GM19455 (cell line): ENCODE measurements around the gene KATNB1.
"Not testable (repeated sequence)": the region's sequence is repeated elsewhere in the genome, so short reads cannot be mapped to it uniquely, and the experiment has no call there.

Experiments used
- ATAC-seq: cut with Tn5 transposase; IDR thresholded peaks from one replicate; pipeline ENCODE4 v1.9.1; 2021; ENCODE audit not compliant: unreplicated experiment

The KATNB1 gene

DNA sequence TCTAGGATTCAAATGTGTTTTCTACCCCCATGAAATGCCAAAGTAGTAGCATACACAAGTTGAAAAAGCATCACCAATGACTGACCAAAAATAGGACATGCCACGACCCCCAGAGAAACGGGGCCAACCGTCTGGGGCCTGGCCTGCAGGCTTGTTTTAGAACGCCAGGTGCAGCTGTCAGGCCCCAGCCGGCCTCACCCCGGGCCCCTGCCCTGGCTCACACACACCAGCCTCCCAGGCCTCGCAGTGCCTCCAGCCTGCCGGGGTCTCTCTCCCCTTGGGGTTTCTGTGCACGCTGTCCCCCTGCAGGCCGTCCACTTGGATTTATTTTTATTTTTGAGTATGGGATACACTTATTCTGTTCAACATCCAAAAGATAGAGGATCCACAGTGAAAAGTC is 7.9 kb downstream of the KATNB1 start:
- ATAC-seq = no peak

DNA sequence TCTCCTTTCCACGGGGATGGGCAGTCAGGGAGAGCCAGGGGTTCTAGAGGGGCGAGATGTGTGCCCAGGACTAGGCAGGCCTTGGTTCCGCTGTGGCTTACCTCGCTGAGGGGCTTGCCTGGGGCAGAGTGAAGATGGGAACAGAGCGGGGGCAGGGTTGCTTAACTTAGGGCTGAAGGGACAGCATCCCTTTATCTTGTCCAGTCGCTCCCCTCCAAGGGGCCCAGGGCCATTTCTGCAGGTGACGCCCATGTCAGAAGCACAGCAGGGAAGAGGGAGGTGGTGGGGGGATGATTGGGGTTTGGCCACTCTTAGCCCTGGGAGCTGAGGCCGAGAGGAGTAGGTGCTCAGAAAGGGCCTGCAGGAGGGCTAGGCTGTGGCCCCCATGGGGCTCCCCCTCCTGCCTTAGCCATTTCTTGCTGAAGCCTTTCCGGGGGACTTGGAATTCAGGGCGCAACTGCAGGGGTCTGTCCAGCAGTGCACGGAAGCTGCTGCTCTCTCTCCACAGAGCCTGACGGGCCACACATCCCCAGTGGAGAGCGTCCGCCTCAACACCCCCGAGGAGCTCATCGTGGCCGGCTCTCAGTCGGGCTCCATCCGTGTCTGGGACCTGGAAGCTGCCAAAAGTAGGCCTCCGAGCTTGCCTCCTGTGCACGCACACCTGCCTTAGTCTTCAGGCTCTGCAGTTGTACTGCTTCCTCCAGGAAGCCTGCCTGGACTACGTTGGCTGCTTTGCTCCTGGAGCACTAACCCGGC is 8.5 kb downstream of the KATNB1 start:
- ATAC-seq = no peak

GRCh38 chr16:57744642-57744903 is 9.0 kb downstream of the KATNB1 start:
- no peak for ATAC-seq

GRCh38 chr16:57745768-57746167 is 10.2 kb downstream of the KATNB1 start:
- no peak for ATAC-seq

GRCh38 chr16:57746316-57746715 is 10.7 kb downstream of the KATNB1 start:
- ATAC-seq = not testable (repeated sequence)

GRCh38 chr16:57747091-57747490 is 11.5 kb downstream of the KATNB1 start:
- no peak for ATAC-seq

DNA sequence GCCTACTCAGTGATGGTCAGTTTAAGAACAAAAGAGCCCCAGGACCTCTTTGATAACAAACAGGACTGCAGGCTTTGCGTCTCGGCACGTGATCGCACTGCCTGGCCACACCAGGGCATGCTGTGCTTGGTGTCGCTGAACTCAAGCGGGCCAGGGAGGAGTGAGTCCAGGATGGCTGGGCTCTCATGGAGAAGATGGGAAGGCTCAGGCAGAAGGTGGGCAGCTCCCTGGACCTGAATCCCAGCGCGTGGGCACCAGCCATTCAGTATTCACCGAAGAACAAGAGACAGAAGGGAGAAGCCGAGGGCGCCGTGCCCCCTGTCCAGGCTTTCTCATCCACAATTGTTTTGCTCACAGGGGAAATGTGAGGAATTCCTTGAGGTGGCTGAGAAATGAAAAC is 11.9 kb downstream of the KATNB1 start:
- ATAC-seq = no peak

DNA sequence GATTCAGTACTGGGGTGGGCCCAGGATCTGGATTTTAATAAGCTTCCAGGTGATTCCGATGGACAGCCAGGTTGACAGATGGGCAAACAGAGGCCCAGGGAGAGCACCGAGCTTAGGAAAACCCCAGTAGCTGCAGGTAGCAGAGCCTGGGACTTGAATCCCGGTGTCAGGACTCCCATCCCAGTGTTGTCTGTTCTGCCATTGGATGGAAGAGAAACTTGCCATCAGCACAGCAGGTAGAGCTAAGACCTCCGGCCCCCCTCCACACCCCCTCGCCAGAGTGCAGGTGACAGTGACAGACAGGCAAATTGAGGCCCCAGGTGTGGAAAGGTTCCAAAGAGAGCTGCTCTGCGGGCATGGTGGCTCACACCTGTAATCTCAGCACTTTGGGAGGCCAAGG is 12.4 kb downstream of the KATNB1 start:
- ATAC-seq = no peak

GRCh38 chr16:57748596-57748995 is 13.0 kb downstream of the KATNB1 start:
- ATAC-seq = no peak

DNA sequence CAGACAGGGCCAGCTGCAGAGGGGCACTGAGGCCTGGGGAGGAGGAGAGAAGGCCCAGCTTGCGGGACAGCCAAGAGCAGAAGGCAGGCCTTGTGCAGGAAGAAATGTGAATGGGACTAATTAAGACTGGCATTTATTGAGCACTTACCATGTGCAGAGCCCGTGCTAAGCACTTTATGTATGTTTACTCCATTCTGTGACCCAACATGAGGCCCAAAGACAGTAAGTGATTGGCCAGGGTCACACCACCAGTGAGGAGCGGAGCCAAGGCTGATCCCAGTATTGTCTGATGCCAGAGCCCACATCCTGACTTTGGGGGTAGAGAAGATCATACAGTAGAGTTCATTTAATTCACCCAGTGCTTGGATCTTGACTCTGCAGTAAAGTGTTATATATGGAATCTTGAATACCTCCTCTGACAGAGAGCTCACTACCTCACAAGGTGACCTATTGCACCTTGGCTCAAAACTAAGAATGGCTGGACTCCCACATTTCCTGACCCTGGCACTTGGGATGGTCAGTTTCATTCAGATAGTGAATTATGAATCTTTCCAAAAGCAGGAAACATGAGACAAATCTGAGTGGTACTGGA is 13.6 kb downstream of the KATNB1 start:
- no peak for ATAC-seq

DNA sequence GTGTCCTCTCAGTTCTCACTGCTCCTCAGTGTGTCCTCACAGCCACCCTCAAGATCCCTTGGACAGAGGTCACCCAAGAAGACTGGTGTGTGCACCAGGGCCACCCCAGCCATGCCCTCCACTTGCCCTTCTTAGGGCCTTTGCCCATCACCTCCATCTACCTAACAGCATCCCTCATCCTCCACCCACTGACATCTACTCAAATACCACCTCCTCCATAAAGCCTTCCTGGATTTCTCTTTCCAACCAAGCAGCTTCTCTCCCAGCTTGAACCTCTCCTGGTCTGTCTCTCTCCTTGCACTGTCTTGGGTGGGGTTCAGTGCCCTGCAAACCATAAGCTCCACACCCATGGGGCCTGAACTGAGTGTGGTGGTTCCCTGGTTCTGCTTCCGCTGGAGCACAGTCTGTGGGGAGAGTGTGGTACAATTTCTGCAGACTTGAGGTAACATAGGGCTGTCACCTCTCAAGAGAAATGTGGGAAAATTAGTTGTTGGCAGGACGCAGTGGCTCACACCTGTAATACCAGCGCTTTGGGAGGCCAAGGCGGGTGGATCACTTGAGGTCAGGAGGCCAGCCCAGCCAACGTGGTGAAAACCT is 14.4 kb downstream of the KATNB1 start:
- ATAC-seq = no peak

DNA sequence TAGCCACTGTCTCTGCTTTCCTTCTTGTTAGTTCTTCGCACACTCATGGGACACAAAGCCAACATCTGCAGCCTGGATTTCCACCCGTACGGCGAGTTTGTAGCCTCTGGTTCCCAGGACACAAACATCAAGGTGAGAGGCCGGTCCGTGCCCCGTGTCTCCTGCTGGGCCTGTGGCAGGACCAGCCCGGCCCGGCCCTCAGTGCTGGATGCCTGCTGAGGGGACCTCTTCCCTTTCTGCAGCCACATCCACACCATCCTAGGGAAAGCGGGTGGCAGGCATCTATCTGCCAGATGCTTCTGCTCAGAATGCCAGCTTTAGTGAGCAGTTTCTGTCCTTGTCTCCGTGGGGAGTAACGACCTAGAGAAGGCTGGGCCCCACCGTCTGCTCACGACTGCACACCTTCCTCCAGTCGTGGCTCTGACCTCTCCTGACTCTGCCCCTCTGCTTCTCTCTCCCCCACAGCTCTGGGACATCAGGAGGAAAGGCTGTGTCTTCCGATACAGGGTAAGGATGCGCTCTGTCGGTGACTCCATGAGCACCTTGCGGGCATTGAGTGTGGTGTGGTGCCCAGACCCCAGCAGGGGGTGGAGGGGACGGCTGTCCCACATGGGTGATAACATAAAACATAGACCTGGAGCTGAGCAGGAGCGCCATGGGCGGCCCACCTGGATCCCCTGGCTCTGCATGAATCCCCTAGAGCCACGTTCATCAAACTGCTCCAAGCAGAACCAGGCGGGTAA is 15.4 kb downstream of the KATNB1 start:
- ATAC-seq = no peak

- no peak for ATAC-seq
Measured at GRCh38 chr16:57751539-57752202, 16.1 kb downstream of the KATNB1 start.

DNA sequence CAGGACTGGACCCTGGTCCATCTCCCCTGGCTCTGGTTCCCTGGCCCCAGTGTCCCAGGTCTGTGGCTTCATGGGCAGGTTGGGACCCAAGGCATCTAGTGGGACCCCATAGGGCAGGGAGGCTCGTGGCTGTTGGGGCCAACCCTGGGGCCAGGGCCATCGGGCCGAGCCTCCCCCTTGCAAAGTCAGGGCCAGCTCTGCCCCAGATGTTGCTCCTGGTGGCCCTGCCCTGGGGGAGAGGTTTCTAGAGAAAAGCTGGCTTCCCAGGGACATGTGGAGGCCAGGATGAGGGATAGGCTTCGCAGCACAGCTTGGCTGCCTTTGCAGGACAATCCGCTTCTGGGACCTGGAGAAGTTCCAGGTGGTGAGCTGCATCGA is 16.6 kb downstream of the KATNB1 start:
- ATAC-seq = no peak

- ATAC-seq = no peak
Measured at GRCh38 chr16:57752581-57753447, 17.2 kb downstream of the KATNB1 start.

- no peak for ATAC-seq
Measured at GRCh38 chr16:57753448-57754353, 18.1 kb downstream of the KATNB1 start.

GRCh38 chr16:57754354-57755060 is 18.9 kb downstream of the KATNB1 start:
- ATAC-seq = no peak

DNA sequence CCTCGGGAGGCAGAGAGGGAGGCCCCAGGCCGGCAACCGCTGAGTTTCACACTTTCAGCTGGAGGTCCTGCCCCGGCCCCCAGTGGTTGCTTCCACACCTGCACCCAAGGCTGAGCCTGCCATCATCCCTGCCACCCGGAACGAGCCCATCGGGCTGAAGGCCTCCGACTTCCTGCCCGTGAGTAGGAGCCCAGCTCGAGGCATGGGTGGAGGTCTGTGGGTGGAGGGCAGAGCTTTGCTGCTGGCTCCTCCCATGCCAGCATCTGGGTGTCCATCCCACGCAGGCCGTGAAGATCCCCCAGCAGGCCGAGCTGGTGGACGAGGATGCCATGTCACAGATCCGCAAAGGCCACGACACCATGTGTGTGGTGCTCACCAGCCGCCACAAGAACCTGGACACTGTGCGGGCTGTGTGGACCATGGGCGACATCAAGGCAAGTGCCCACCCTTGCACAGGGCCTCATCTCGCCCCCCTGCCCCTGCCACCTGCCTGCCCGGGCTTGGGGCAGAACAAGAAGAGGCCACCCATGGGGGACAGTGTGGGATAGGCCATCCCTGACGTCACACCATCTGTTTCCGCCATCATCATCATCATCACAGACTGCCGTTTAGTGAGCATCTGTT is 19.6 kb downstream of the KATNB1 start:
- no peak for ATAC-seq
